Globus pallidus (tissue), 1 donor: ENCODE measurements around the gene SYNM.
A peak's percentile ranks its signal among the peaks of the same experiment; 100 is the strongest.

Experiments
- DNase-seq: peaks from one replicate; pipeline ENCODE4 v3.0.0-alpha.2; 2015; ENCODE audit warnings: low spot score

SYNM gene

DNA sequence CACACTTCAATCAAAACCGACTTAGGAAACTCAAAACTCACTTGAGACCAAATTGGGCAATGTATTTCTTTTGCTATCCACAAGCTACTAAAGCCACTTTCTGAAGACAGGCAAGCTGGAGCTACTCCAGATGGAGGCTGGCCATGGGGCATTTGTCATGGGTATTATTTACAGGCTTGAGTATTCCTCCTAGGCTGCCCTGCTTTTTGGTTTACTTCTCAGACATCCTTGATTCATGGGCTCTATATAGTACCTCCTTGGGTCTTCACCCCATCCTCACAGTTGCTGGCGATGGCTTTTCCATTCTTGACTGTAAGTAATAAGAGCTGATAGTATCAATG lies 18.6 kb upstream of the SYNM start:
- DNase-seq, result no peak

DNA sequence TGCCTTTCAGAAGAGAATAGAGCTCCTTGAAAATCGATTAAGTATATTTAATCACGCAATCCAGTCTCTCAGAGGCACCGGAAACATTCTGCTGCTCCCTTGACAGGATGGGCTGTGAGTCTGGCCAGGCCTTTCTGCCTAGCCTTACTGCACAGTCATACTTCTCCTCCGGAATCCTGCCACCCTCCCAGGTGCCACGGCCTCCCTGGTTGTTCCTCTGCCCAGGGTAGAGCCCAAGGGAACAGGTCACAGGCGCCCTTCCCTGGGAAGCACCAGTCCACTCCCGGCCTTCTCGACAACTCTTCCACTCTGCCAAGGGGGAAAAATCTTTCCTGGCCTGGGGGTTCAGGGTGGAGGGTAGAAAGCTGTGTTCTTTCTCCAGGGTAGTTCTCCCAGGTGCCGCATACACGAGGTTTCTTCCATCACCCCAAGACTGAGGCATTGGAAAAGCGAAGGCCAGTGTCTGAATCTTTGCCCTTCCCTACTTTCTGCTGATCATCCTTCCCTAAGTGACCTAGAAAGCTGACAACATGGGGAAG lies 17.4 kb upstream of the SYNM start:
- no peak for DNase-seq

GRCh38 chr15:99090011-99090699 lies 14.7 kb upstream of the SYNM start:
- no peak for DNase-seq

GRCh38 chr15:99090938-99091337 lies 13.9 kb upstream of the SYNM start:
- DNase-seq, result no peak

DNA sequence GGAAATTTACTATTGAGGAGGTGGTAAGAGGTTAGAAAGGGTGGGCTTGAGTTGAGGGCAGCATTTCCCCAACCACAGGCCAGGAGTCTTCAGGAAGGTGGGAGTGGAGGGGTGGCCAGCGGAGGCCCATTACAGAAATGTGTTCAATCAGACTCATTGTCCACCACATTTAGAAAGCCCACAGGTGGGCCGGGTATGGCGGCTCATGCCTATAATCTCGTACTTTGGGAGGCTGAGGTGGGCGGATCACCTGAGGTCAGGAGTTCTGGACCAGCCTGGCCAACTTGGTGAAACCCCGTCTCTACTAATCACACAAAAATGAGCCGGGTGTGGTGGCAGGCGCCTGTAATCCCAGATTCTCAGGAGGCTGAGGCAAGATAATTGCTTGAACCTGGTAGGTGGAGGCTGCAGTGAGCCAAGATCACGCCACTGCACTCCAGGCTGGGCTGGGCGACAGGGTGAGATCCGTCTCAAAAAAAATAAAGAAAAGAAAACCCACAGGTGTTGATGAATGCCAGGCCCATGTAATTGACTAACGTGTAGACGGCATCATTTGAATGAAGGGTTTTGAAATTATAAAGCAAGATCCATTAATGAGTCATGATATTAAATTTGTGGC lies 12.2 kb upstream of the SYNM start:
- no peak for DNase-seq

DNA sequence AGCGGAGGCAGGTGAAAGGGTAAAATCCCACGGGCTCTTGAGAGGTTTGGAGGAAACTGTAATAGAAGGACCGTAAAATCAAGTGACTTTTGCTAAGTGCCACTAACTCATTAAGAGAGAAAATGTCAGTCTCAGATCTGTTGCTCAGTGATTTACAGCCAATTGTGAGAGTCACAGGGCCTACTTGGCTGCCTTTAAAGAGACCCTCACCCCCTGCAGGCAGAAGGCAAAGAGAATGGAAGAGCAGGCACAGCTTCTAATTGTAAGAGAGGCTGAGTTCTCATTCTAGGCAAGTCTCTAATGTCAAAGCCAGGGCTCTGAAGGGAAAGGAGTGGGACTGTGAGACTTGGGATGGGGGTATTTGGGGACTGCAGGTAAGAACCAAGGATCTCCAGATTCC lies 9.3 kb upstream of the SYNM start:
- DNase-seq, result no peak

DNA sequence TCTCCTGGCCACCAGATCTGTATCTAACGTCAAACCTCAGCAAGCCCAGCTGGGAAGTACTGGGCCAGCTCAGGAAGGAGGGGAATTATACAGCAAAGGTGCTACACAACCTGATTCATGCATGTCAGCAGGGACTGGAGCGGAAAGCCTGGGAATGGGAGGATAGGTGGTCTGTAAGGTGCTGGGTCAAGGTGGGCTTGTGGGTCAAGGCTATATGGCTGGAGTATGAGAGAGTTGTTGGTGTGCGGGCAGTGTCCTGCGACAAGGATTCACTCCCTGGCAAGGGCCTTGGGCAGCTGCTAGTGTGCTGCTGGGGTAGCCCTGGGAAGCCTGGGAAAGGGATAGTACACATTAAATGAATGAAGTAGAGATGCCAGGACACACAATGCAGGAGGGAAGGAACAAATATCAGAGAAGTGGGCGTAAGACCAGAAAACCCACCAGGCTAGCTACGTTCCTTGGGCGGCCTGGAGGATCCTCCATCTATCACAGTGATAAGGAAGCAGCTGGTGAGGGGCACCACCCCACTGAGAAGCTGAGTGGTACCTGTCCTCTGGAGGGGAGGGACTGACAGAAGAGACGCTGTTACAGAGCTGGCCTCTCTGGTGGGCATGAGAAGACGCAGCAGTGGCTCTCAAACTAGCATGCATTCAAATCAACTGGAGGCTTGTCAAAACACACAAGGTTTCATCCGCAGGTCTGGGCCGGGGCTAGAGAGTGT lies 8.5 kb upstream of the SYNM start:
- DNase-seq, result no peak

DNA sequence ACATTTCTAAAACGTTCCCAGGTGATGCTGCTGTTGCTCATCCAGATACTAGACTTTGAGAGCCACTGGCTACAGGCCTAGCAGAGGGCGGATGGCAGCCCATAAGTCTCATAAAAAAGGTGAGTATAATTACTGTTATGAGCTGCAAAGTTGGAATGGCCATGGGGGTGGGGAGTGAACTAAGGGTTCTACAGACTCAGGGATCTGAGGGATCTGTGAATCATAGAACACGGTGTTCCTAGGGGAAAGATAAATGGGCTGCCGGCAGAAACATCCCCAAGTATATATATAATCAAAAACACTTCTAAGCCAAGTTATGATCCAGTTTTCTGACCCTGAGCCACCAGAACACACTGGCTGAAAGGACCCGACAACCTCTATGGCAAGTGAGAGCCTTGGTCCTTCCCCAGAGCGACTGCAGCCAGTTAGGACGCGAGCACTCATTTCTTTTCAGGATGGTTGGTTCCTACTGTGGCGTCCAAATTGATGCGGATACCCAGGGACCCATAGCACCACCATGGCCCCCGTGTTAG lies 7.9 kb upstream of the SYNM start:
- no peak for DNase-seq

- DNase-seq, result no peak
Measured at GRCh38 chr15:99097441-99098410, 7.2 kb upstream of the SYNM start.

DNA sequence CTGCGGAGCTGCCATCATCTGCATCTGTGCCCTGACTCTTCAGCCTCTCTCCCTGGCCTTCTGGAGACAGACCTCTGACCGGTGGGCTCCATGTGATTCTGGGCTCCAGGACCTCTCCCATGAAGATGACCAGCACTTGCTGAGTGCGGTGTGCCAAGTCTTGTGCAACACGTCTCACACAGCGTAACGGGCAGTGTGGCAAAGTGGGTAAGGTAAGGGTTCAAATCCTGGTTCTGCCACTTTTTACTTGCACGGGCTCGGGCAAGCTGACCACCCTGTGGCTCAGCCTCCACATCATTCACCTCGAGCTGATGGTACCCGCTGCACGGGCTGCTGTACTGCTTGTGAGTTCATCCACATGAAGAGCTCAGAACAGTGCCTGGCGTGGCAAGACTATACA lies 6.5 kb upstream of the SYNM start:
- no peak for DNase-seq

DNA sequence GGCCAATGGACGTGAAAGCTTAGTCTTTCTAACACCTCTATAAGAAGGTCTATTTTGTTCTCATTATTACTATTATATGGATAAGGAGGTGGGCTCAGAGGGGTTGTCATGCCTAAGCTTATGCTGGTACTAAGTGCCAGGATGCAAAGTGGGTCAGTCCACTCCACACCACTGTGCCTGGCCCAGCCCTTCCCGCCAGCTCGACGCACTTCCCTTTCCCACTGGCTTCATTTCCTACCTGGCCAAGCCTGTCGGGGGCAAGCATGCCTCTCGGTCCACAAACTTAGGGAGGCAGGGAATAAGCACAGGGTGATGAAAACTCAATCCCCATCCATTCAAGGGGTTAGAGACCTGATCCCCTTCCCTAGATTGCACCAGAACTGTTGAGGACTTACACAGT lies 5.9 kb upstream of the SYNM start:
- DNase-seq, result no peak

DNA sequence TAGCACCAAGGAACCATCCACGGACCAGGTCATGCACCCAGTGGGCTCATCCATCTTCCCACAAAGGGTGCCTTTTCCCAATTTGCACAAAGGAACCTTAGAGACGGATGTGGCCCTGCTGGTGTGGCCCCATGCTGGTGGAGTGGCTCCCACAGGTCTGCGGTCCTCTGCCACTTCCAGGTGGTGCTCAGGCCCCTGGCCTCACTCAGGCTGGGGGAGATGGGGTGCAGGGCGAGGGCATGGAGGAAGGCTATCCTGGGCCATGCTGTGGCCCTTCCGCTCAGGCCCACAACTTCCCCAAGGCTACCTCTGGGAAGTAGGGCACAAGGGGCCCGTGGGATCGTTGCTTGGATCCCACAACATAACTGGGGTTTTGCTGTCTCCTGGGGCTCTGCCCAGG lies 5.2 kb upstream of the SYNM start:
- no peak for DNase-seq

- peak; percentile 74 for DNase-seq
Measured at GRCh38 chr15:99100245-99101173, 4.4 kb upstream of the SYNM start.

DNA sequence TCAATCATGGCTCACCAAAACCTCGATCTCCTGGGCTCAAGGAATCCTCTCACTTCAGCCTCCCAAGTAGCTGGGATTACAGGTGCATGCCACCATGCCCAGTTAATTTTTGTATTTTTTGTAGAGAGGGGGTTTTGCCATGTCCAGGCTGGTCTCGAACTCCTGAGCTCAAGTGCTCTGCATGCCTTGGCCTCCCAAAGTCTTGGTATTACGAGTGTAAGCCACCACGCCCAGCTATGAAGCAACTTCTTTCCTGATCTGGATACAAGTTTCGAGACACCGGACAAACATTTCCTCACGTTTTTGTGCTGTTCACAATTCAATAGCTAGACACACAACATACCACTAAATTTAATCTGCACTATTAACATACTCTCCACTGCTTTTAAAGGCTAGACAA lies 3.4 kb upstream of the SYNM start:
- DNase-seq, result no peak

GRCh38 chr15:99102332-99103235 lies 2.3 kb upstream of the SYNM start:
- no peak for DNase-seq

DNA sequence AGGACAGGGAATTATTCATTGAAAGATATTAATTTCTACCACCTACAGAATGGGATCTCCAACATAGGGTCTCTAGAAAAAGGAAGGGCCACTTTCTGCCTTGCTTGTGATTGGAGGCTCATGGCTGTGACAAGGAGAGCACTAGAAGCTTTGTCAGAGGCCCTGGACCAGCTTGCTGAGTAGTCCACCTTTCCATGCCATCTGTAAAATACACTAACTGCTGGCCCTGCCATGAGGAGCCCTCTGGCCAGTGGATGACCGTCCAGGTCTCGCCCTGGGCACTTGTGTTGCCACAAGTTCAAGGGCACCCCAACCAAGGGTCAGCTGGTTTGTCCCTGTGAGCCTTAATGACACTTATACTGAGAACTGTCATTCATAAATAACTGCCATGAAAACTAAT lies 1.6 kb upstream of the SYNM start:
- DNase-seq, result no peak

DNA sequence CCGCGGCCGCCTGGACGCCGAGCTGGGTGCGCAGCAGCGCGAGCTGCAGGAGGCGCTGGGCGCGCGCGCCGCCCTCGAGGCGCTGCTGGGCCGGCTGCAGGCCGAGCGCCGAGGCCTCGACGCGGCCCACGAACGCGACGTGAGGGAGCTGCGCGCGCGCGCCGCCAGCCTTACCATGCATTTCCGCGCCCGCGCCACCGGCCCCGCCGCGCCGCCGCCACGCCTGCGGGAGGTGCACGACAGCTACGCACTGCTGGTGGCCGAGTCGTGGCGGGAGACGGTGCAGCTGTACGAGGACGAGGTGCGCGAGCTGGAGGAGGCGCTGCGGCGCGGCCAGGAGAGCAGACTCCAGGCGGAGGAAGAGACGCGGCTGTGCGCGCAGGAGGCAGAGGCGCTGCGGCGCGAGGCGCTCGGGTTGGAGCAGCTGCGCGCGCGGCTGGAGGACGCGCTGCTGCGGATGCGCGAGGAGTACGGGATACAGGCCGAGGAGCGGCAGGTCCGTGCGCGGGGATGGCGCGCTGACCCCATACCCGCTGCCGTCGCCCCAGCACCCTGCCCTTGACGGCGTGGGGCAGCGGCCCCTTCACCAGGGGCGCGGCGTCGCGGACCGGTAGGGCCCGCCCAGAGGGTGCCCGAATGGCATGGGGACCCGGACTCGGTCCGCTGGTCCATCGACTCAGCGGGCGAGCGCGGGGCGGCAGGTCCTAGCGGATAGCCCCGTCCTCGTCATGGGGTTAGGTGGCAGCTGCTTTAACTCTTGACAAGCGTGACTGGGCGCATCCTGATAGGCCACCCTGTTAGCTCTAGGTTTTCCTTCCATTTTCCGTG lies 848 bp downstream of the SYNM start:
- DNase-seq, result no peak

- DNase-seq, result no peak
Measured at GRCh38 chr15:99106417-99107220, 1.7 kb downstream of the SYNM start.
